Measurements from ENCODE around the gene PDK1. TPM values are rescaled to one million over a fixed set of nuclear protein-coding genes. Genes with fewer than 3 reads are reported as not detected.
"Not testable (repeated sequence)": the region's sequence is repeated elsewhere in the genome, so short reads cannot be mapped to it uniquely, and the experiment has no call there.

PDK1 gene
- total and polyA plus RNA-seq, 2 experiments from 2014 or later: 25.6 to 42.0 TPM

DNA sequence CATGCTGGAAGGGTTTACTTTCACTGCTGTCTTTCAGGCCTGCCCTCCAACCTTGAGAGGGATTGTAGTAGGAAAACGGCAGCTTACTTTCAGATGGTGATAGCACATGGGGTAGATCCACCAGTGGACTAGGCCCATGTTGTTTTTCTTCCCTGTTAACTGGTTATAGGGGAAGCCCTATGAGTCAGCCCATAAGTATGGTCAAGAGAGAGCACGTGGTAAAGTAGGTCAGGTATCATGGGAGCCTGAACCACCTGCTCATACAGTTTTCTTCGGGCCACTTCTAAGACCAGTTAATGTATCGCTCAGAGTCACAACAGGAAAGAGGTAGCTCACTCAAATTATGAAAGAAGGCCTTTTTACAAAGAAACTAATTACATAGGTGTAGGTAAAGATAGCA, 33.0 kb downstream of the PDK1 start (continued):
- TF ChIP-seq REST (IDR thresholded peaks at IDR 0.05; ENCODE audit: unreplicated experiment): no peak

DNA sequence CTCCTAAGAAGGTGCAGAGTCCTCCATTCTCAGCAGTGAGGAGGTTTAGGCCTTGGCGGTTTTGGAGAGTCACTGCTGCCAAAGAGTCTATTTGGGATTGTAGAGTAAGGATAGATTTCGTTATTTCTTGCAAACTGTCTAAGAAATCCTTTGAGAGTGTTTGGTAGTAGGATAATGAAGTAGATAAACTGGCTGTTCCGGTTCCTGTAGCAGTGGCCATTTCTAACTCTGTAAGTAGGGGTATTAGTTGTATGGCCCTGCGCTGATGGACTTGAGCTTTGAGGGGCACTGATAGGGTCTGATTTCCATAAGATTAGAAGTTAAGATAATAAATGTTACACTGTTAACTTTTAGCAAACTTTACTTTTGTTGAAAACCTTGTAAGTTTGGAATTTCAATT, 35.5 kb downstream of the PDK1 start:
- not testable (repeated sequence) for H3K27ac ChIP-seq (ENCODE audit: low read depth); H2AFZ ChIP-seq; H3K27me3 Mint-ChIP-seq (ENCODE audit: insufficient read depth, low read depth, poor library complexity); H3K9me3 Mint-ChIP-seq; H3K9me2 ChIP-seq (ENCODE audit: insufficient read depth); H3K4me2 ChIP-seq; H3K4me1 Mint-ChIP-seq; H3K27me3 ChIP-seq (ENCODE audit: insufficient read depth); H3F3A ChIP-seq (replicated peaks; ENCODE audit: low read depth); H3K79me2 ChIP-seq (replicated peaks; ENCODE audit: insufficient read depth); H4K20me1 ChIP-seq (replicated peaks; ENCODE audit: insufficient read depth); H3K4me3 Mint-ChIP-seq; H3K4me1 ChIP-seq (ENCODE audit: insufficient read depth); H3K4me3 ChIP-seq; H3K27ac Mint-ChIP-seq; DNase-seq (ENCODE audit: low spot score); ATAC-seq
- peaks cover 66% of the 10 kb centered on the region for H3K36me3 Mint-ChIP-seq (ENCODE audit: low read depth)
- H3K36me3 ChIP-seq (ENCODE audit: insufficient read depth): peaks cover 21% of the 10 kb centered on the region

DNA sequence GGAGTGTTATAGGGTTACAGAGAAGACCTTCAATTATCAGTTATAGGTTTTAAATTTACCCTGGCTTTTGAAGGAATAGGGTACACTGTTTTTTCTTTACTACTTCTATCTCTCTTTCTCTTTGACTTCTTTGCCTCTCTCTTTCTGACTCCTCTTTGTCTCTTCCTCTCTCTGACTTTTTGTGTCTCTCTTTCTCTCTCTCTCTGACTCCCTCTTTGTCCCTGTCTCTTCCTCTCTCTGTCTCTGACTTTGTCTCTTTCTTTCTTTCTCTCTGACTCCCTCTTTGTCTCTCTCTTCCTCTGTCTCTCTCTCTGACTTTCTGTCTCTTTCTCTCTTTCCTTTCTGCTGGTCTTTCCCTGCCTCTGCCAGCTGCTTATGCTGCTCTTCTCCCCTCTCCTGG, 36.3 kb downstream of the PDK1 start:
- not testable (repeated sequence) for H3K9me2 ChIP-seq (ENCODE audit: insufficient read depth); H3K4me2 ChIP-seq; H3K4me3 Mint-ChIP-seq; H4K20me1 ChIP-seq (replicated peaks; ENCODE audit: insufficient read depth); ATAC-seq; H3K4me3 ChIP-seq; H3K4me1 Mint-ChIP-seq; DNase-seq (ENCODE audit: low spot score); H3K27ac ChIP-seq (ENCODE audit: low read depth); H3K27me3 Mint-ChIP-seq (ENCODE audit: insufficient read depth, low read depth, poor library complexity); H3K4me1 ChIP-seq (ENCODE audit: insufficient read depth); H3K27me3 ChIP-seq (ENCODE audit: insufficient read depth); H3K27ac Mint-ChIP-seq; H3F3A ChIP-seq (replicated peaks; ENCODE audit: low read depth); H3K79me2 ChIP-seq (replicated peaks; ENCODE audit: insufficient read depth); H2AFZ ChIP-seq; H3K9me3 Mint-ChIP-seq
- peaks cover 20% of the 10 kb centered on the region for H3K36me3 ChIP-seq (ENCODE audit: insufficient read depth)
- peaks cover 62% of the 10 kb centered on the region for H3K36me3 Mint-ChIP-seq (ENCODE audit: low read depth)

DNA sequence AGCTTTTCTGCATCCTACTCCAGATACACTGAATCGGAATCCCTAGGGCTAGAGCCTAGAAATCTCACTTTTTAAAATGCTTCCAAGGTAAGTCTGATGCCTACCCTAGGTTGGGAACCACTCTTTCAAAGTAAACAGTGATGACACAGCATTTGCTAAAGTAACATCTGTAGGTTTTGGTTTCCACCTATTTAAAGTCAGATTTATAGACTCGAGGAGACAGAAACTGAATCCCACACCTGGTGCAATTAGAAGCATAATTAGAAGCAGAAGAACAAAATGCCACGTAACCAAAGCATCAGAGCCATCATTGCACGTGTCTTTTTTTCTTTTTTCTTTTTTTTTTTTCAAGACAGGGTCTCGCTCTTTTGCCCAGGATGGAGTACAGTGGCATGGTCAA, 40.9 kb downstream of the PDK1 start:
- peaks cover 1% of the 10 kb centered on the region for H3K27me3 Mint-ChIP-seq (ENCODE audit: insufficient read depth, low read depth, poor library complexity)
- Histone ChIP-seq H3K79me2 (replicated peaks; ENCODE audit: insufficient read depth) (no peaks in the 10 kb centered on the region), H3K4me3 (no peak overlapping the region), H3K4me1 (ENCODE audit: insufficient read depth) (no peaks in the 10 kb centered on the region), H4K20me1 (replicated peaks; ENCODE audit: insufficient read depth) (no peaks in the 10 kb centered on the region; the same call in 1 of the 2 replicates), H3K27me3 (ENCODE audit: insufficient read depth) (no peaks in the 10 kb centered on the region), H3F3A (replicated peaks; ENCODE audit: low read depth) (no peaks in the 10 kb centered on the region), H3K9me2 (ENCODE audit: insufficient read depth) (no peaks in the 10 kb centered on the region), H3K4me2 (no peak overlapping the region), H2AFZ (no peak overlapping the region), H3K27ac (ENCODE audit: low read depth) (no peak overlapping the region), H3K36me3 (ENCODE audit: insufficient read depth) (peaks cover 5% of the 10 kb centered on the region; the same call in 1 of the 2 replicates)
- H3K27ac Mint-ChIP-seq: no peak overlapping the region
- H3K4me3 Mint-ChIP-seq: no peak overlapping the region
- peaks cover 21% of the 10 kb centered on the region for H3K4me1 Mint-ChIP-seq
- peaks cover 18% of the 10 kb centered on the region for H3K36me3 Mint-ChIP-seq (ENCODE audit: low read depth)
- H3K9me3 Mint-ChIP-seq: no peaks in the 10 kb centered on the region
- DNase-seq (ENCODE audit: low spot score): no peak
- no peak for ATAC-seq
- TF ChIP-seq POLR2AphosphoS5 (IDR thresholded peaks at IDR 0.05; ENCODE audit: low read depth) (no peak), EZH2 (IDR thresholded peaks at IDR 0.05; ENCODE audit: low read depth, unreplicated experiment) (no peak), EZH2phosphoT487 (IDR thresholded peaks at IDR 0.05; ENCODE audit: unreplicated experiment) (no peak), JUNB (IDR thresholded peaks at IDR 0.05; ENCODE audit: unreplicated experiment) (no peak)
- TF ChIP-seq, protein P1, sequence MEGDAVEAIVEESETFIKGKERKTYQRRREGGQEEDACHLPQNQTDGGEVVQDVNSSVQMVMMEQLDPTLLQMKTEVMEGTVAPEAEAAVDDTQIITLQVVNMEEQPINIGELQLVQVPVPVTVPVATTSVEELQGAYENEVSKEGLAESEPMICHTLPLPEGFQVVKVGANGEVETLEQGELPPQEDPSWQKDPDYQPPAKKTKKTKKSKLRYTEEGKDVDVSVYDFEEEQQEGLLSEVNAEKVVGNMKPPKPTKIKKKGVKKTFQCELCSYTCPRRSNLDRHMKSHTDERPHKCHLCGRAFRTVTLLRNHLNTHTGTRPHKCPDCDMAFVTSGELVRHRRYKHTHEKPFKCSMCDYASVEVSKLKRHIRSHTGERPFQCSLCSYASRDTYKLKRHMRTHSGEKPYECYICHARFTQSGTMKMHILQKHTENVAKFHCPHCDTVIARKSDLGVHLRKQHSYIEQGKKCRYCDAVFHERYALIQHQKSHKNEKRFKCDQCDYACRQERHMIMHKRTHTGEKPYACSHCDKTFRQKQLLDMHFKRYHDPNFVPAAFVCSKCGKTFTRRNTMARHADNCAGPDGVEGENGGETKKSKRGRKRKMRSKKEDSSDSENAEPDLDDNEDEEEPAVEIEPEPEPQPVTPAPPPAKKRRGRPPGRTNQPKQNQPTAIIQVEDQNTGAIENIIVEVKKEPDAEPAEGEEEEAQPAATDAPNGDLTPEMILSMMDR (conservative IDR thresholded peaks at IDR 0.05; ENCODE audit: low read depth in 2 of 2): no peak
